Nephron progenitor cell (in vitro differentiated cells): ENCODE results near the gene SIKE1.
A peak's percentile ranks its signal among the peaks of the same experiment; 100 is the strongest.
"Not testable (repeated sequence)": the region's sequence is repeated elsewhere in the genome, so short reads cannot be mapped to it uniquely, and the experiment has no call there.

Source experiments
- DNase-seq: peaks from one replicate; pipeline ENCODE4 v3.0.0; 2021
- H3K27ac Mint-ChIP-seq: 2 replicates; pipeline ENCODE4 v1.8.0; 2021; ENCODE audit warnings: mild to moderate bottlenecking, moderate library complexity, mixed read lengths
- H3K27me3 Mint-ChIP-seq: 2 replicates; pipeline ENCODE4 v1.8.0; 2021; ENCODE audit warnings: mild to moderate bottlenecking, low read depth, mixed read lengths; ENCODE audit not compliant: poor library complexity
- H3K36me3 Mint-ChIP-seq: 2 replicates; pipeline ENCODE4 v1.8.0; 2021; ENCODE audit warnings: low read depth, mixed read lengths
- H3K4me1 Mint-ChIP-seq: 2 replicates; pipeline ENCODE4 v1.8.0; 2021; ENCODE audit warnings: mixed read lengths
- H3K4me3 Mint-ChIP-seq: 2 replicates; pipeline ENCODE4 v1.8.0; 2021; ENCODE audit warnings: mild to moderate bottlenecking, moderate library complexity, mixed read lengths
- H3K9me3 Mint-ChIP-seq: 2 replicates; pipeline ENCODE4 v1.8.0; 2021; ENCODE audit warnings: mild to moderate bottlenecking, moderate library complexity, mixed read lengths
- CTCF ChIP-seq: fragments of 200-600 bp; sonication (generic); IDR thresholded peaks from 2 replicates; pipeline ENCODE4 v1.5.0; 2021; ENCODE audit warnings: antibody characterized with exemption

The SIKE1 gene

GRCh38 chr1:114803001-114803400 lies 22.5 kb upstream of the SIKE1 start:
- no peak overlapping the region for H3K27ac Mint-ChIP-seq
- no peaks in the 10 kb centered on the region for H3K36me3 Mint-ChIP-seq

GRCh38 chr1:114794038-114794437 lies 13.6 kb upstream of the SIKE1 start:
- DNase-seq: no peak
- Mint-ChIP-seq H3K4me1 (no peaks in the 10 kb centered on the region), H3K36me3 (no peaks in the 10 kb centered on the region), H3K9me3 (peaks cover 16% of the 10 kb centered on the region), H3K4me3 (no peak overlapping the region), H3K27me3 (peaks cover 48% of the 10 kb centered on the region), H3K27ac (no peak overlapping the region)
- TF ChIP-seq CTCF: no peak

More at GRCh38 chr1:114803001-114803400, 22.5 kb upstream of the SIKE1 start:
- no peak for TF ChIP-seq CTCF
- no peak for DNase-seq
- no peaks in the 10 kb centered on the region for H3K4me1 Mint-ChIP-seq
- H3K27me3 Mint-ChIP-seq: peaks cover 22% of the 10 kb centered on the region
- H3K4me3 Mint-ChIP-seq: no peak overlapping the region
- peaks cover 7% of the 10 kb centered on the region for H3K9me3 Mint-ChIP-seq

- peaks cover 55% of the 10 kb centered on the region for H3K27me3 Mint-ChIP-seq
- not testable (repeated sequence) for H3K36me3 Mint-ChIP-seq, H3K4me1 Mint-ChIP-seq, H3K4me3 Mint-ChIP-seq, H3K27ac Mint-ChIP-seq, DNase-seq
- peaks cover 41% of the 10 kb centered on the region for H3K9me3 Mint-ChIP-seq
Measured at GRCh38 chr1:114790581-114790980, 10.1 kb upstream of the SIKE1 start.

- peaks cover 70% of the 10 kb centered on the region for H3K27me3 Mint-ChIP-seq
- H3K4me3 Mint-ChIP-seq, DNase-seq, H3K27ac Mint-ChIP-seq, H3K36me3 Mint-ChIP-seq, H3K4me1 Mint-ChIP-seq: not testable (repeated sequence)
- H3K9me3 Mint-ChIP-seq: peaks cover 44% of the 10 kb centered on the region
Measured at GRCh38 chr1:114786440-114786839, 6.0 kb upstream of the SIKE1 start.

- peaks cover 19% of the 10 kb centered on the region for H3K4me1 Mint-ChIP-seq
- H3K9me3 Mint-ChIP-seq: peaks cover 36% of the 10 kb centered on the region
- peaks cover 58% of the 10 kb centered on the region for H3K27me3 Mint-ChIP-seq
- no peak for TF ChIP-seq CTCF
- H3K36me3 Mint-ChIP-seq: peaks cover 13% of the 10 kb centered on the region
- H3K4me3 Mint-ChIP-seq: no peak overlapping the region
- no peak for DNase-seq
- H3K27ac Mint-ChIP-seq: no peak overlapping the region
Measured at GRCh38 chr1:114782476-114782875, 2.0 kb upstream of the SIKE1 start.

GRCh38 chr1:114779722-114780121 lies 763 bp downstream of the SIKE1 start:
- Mint-ChIP-seq H3K4me1 (peaks cover 19% of the 10 kb centered on the region), H3K9me3 (peaks cover 8% of the 10 kb centered on the region), H3K27ac (peak overlapping the region; percentile 100), H3K4me3 (peak overlapping the region; percentile 99), H3K36me3 (peaks cover 33% of the 10 kb centered on the region), H3K27me3 (peaks cover 34% of the 10 kb centered on the region)
- DNase-seq: no peak
- no peak for TF ChIP-seq CTCF

- not testable (repeated sequence) for H3K27ac Mint-ChIP-seq, H3K27me3 Mint-ChIP-seq, H3K4me3 Mint-ChIP-seq, DNase-seq, H3K9me3 Mint-ChIP-seq
- Mint-ChIP-seq H3K4me1 (peaks cover 19% of the 10 kb centered on the region), H3K36me3 (peaks cover 55% of the 10 kb centered on the region)
Measured at GRCh38 chr1:114776726-114777125, 3.8 kb downstream of the SIKE1 start.
